ENCODE measurements around the gene HMX2.

HMX2 gene

GRCh38 chr10:123149568-123150270, 1.8 kb downstream of the HMX2 start:
- in situ Hi-C loops (cut with HindIII; ENCODE audit: low pct_unique_long_range_greater_than_20kb, low sequenced_read_pairs) = no loop called here
- no peak for DNase-seq (ENCODE audit: low read depth in 1 of 2, low spot score in 1 of 2)
- TF ChIP-seq JUND (IDR thresholded peaks at IDR 0.05; ENCODE audit: low read depth) = no peak

- TF ChIP-seq JUND (IDR thresholded peaks at IDR 0.05; ENCODE audit: low read depth) = no peak
- DNase-seq (ENCODE audit: low read depth in 1 of 2, low spot score in 1 of 2) = no peak
- in situ Hi-C loops (cut with HindIII; ENCODE audit: low pct_unique_long_range_greater_than_20kb, low sequenced_read_pairs) = no loop called here
Measured at GRCh38 chr10:123150271-123150985, 2.5 kb downstream of the HMX2 start.

GRCh38 chr10:123150986-123151736, 3.2 kb downstream of the HMX2 start:
- no peak for TF ChIP-seq JUND (IDR thresholded peaks at IDR 0.05; ENCODE audit: low read depth)
- in situ Hi-C loops (cut with HindIII; ENCODE audit: low pct_unique_long_range_greater_than_20kb, low sequenced_read_pairs) = no loop called here
- DNase-seq (ENCODE audit: low read depth in 1 of 2, low spot score in 1 of 2) = peak in 1 of 2 experiments; percentile 65

- in situ Hi-C loops (cut with HindIII; ENCODE audit: low pct_unique_long_range_greater_than_20kb, low sequenced_read_pairs) = no loop called here
- DNase-seq (ENCODE audit: low read depth in 1 of 2, low spot score in 1 of 2) = no peak
- TF ChIP-seq JUND (IDR thresholded peaks at IDR 0.05; ENCODE audit: low read depth) = no peak
Measured at GRCh38 chr10:123151737-123152135, 3.8 kb downstream of the HMX2 start.

- no peak for DNase-seq (ENCODE audit: low read depth in 1 of 2, low spot score in 1 of 2)
- in situ Hi-C loops (cut with HindIII; ENCODE audit: low pct_unique_long_range_greater_than_20kb, low sequenced_read_pairs) = no loop called here
- no peak for TF ChIP-seq JUND (IDR thresholded peaks at IDR 0.05; ENCODE audit: low read depth)
Measured at GRCh38 chr10:123153486-123154091, 5.7 kb downstream of the HMX2 start.

- DNase-seq (ENCODE audit: low read depth in 1 of 2, low spot score in 1 of 2) = peak; percentile 98 to 99
- in situ Hi-C loops (cut with HindIII; ENCODE audit: low pct_unique_long_range_greater_than_20kb, low sequenced_read_pairs) = no loop called here
- TF ChIP-seq JUND (IDR thresholded peaks at IDR 0.05; ENCODE audit: low read depth) = no peak
Measured at GRCh38 chr10:123154092-123154710, 6.3 kb downstream of the HMX2 start, which contains the start of gene BUB3. TSS of gene BUB3 (plus strand) at chr10:123154402. CDS start at chr10:123154918, 516 bp downstream.

GRCh38 chr10:123154711-123155505, 7.0 kb downstream of the HMX2 start:
- in situ Hi-C loops (cut with HindIII; ENCODE audit: low pct_unique_long_range_greater_than_20kb, low sequenced_read_pairs) = no loop called here
- DNase-seq (ENCODE audit: low read depth in 1 of 2, low spot score in 1 of 2) = peak in 1 of 2 experiments; percentile 42

GRCh38 chr10:123156078-123156477, 8.1 kb downstream of the HMX2 start:
- no peak for TF ChIP-seq JUND (IDR thresholded peaks at IDR 0.05; ENCODE audit: low read depth)
- no peak for DNase-seq (ENCODE audit: low read depth in 1 of 2, low spot score in 1 of 2)
- in situ Hi-C loops (cut with HindIII; ENCODE audit: low pct_unique_long_range_greater_than_20kb, low sequenced_read_pairs) = no loop called here

More at GRCh38 chr10:123154711-123155505, 7.0 kb downstream of the HMX2 start:
- TF ChIP-seq JUND (IDR thresholded peaks at IDR 0.05; ENCODE audit: low read depth) = no peak

GRCh38 chr10:123157210-123157609, 9.3 kb downstream of the HMX2 start:
- no peak for DNase-seq (ENCODE audit: low read depth in 1 of 2, low spot score in 1 of 2)
- in situ Hi-C loops (cut with HindIII; ENCODE audit: low pct_unique_long_range_greater_than_20kb, low sequenced_read_pairs) = no loop called here
- no peak for TF ChIP-seq JUND (IDR thresholded peaks at IDR 0.05; ENCODE audit: low read depth)

- in situ Hi-C loops (cut with HindIII; ENCODE audit: low pct_unique_long_range_greater_than_20kb, low sequenced_read_pairs) = no loop called here
- no peak for TF ChIP-seq JUND (IDR thresholded peaks at IDR 0.05; ENCODE audit: low read depth)
- no peak for DNase-seq (ENCODE audit: low read depth in 1 of 2, low spot score in 1 of 2)
Measured at GRCh38 chr10:123158682-123159081, 10.7 kb downstream of the HMX2 start.

- in situ Hi-C loops (cut with HindIII; ENCODE audit: low pct_unique_long_range_greater_than_20kb, low sequenced_read_pairs) = no loop called here
Measured at GRCh38 chr10:123160311-123160980, 12.5 kb downstream of the HMX2 start.

More at GRCh38 chr10:123160311-123160980, 12.5 kb downstream of the HMX2 start:
- no peak for TF ChIP-seq JUND (IDR thresholded peaks at IDR 0.05; ENCODE audit: low read depth)
- no peak for DNase-seq (ENCODE audit: low read depth in 1 of 2, low spot score in 1 of 2)
